ENCODE results near the gene SLC39A5. TPM values are rescaled to one million over a fixed set of nuclear protein-coding genes. Genes with fewer than 3 reads are reported as not detected.

SLC39A5 gene
- total and polyA plus RNA-seq, 2 of the 8 experiments (the other 6 are each of a cell fraction or from before 2014, with no cell fraction given): 0.27 TPM; not detected in 1

DNA sequence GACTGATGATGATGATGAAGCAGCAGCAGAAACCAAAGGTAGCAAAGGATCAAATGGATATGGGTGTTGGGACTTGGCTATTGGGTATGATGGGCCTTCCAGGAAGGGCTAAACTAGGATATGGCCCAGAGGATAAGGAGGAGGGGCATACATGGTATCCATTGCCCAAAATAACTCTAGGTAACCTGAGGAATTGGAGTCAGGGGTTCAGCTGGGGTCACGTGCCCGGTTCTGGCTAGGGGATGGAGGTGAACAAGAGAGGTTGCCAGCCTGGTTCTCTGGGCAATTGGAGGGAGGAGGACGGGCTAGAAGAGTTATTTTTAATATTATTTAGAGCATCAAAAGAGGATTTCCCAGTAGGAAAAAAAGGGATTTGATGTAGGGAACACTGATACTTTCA, 31.1 kb downstream of the SLC39A5 start:
- Histone ChIP-seq H2BK20ac (ENCODE audit: low read length) (no peak overlapping the region), H4K8ac (ENCODE audit: extremely low read depth, insufficient read depth, low read length) (no peak overlapping the region), H3K27ac (ENCODE audit: low read depth, low read length) (no peak overlapping the region), H3K79me1 (ENCODE audit: low read depth, low read length) (peaks cover 7% of the 10 kb centered on the region), H2BK12ac (ENCODE audit: low read depth, low read length) (no peak overlapping the region), H3K4me3 (ENCODE audit: extremely low read depth in 1 of 4, insufficient read depth in 2 of 4, low read depth in 3 of 4, low read length in 4 of 4) (no peak overlapping the region), H3K4me1 (replicated peaks in 1 of 4; ENCODE audit: control insufficient read depth in 3 of 4, insufficient read depth in 4 of 4, low read length in 3 of 4) (peaks cover 8 to 17% (median 13%) of the 10 kb centered on the region in 4 experiments), H3K36me3 (ENCODE audit: control insufficient read depth in 2 of 4, insufficient read depth in 4 of 4, low read length in 3 of 4) (peaks cover 0 to 6% (median 0%) of the 10 kb centered on the region in 4 experiments; a peak in 2 of 8 replicates), H2BK5ac (ENCODE audit: low read depth, low read length) (no peak overlapping the region), H3K4ac (replicated peaks; ENCODE audit: insufficient read length, low read depth, low read length) (no peak overlapping the region), H4K20me1 (replicated peaks in 1 of 2; ENCODE audit: control insufficient read depth in 1 of 2, insufficient read depth in 2 of 2, low read length in 2 of 2) (peaks cover 4 to 6% of the 10 kb centered on the region in 2 experiments), H3K4me2 (ENCODE audit: insufficient read depth in 1 of 2, low read depth in 2 of 2, low read length in 2 of 2) (no peak overlapping the region), H3K9me3 (ENCODE audit: insufficient read depth in 2 of 2, low read depth in 1 of 2, low read length in 1 of 2) (no peaks in the 10 kb centered on the region), H3K9ac (replicated peaks in 1 of 4; ENCODE audit: extremely low read depth in 1 of 4, low read depth in 3 of 4, low read length in 3 of 4) (no peak overlapping the region), H3K23ac (ENCODE audit: insufficient read length) (no peak overlapping the region), H3K27me3 (replicated peaks in 1 of 4; ENCODE audit: control insufficient read depth in 3 of 4, extremely low read depth in 1 of 4, insufficient read depth in 3 of 4, low read length in 3 of 4) (no peaks in the 10 kb centered on the region), H3K79me2 (ENCODE audit: control insufficient read depth in 1 of 2, insufficient read depth in 2 of 2, low read length in 2 of 2) (peaks cover 0 to 8% of the 10 kb centered on the region in 2 experiments; a peak in 1 of 4 replicates), H3K56ac (replicated peaks; ENCODE audit: insufficient read length, low read depth, low read length) (no peak overlapping the region), H2BK120ac (replicated peaks; ENCODE audit: low read depth, low read length) (no peak overlapping the region), H3K18ac (ENCODE audit: extremely low read depth, low read length) (no peak overlapping the region), H3K23me2 (ENCODE audit: low read depth, low read length) (peaks cover 11% of the 10 kb centered on the region; the same call in 1 of the 2 replicates), H2BK15ac (ENCODE audit: low read length) (no peak overlapping the region), H2AFZ (ENCODE audit: low read length) (no peak overlapping the region), H4K91ac (replicated peaks; ENCODE audit: insufficient read length, low read length) (no peak overlapping the region), H2AK5ac (ENCODE audit: low read depth, low read length) (no peak overlapping the region), H3K14ac (ENCODE audit: insufficient read length) (no peak overlapping the region), H4K5ac (ENCODE audit: insufficient read length, low read depth, low read length) (no peak overlapping the region)
- ChIA-PET POLR2A (ENCODE audit: partially characterized antibody) (interaction anchor here (1.3 kb wide), 1 partner anchor 40 kb away, joined by 3 read pairs; the partner anchor contains the start of gene RNF41), CTCF (ENCODE audit: partially characterized antibody) (interaction anchor here (0.5 to 1.5 kb wide), 8 partner anchors 10 to 400 kb away, joined by 3 to 4 read pairs (median 3); partner anchors contain the start of gene CNPY2)
- DNase-seq (ENCODE audit: low read depth in 1 of 2, low spot score in 2 of 2) (no peak), FAIRE-seq (no peak)
- WGBS, 2 experiments (ENCODE audit: extremely low coverage in 1 of 2, insufficient coverage in 1 of 2, insufficient read length in 1 of 2, insufficient replicate concordance in 2 of 2, low coverage in 1 of 2, low lambda C conversion rate in 2 of 2, missing lambda C conversion rate in 1 of 2): 89% methylated on average over 3 of the region's 3 CpGs; no CpG with 5 or more reads in 1 of the 2 experiments
- TF ChIP-seq BACH1 (IDR thresholded peaks at IDR 0.05; ENCODE audit: low read length): no peak
- TF ChIP-seq RXRA (IDR thresholded peaks at IDR 0.05; ENCODE audit: insufficient read depth, low read depth, low read length): no peak
- no peak for TF ChIP-seq FOSL1 (IDR thresholded peaks at IDR 0.05; ENCODE audit: insufficient read depth, low read depth, low read length)
- TF ChIP-seq SIN3A (conservative IDR thresholded peaks at IDR 0.05 in 1 of 2, IDR thresholded peaks at IDR 0.05 in 1 of 2; ENCODE audit: low read depth in 1 of 2, low read length in 2 of 2): no peak
- no peak for TF ChIP-seq HDAC2 (IDR thresholded peaks at IDR 0.05; ENCODE audit: borderline replicate concordance in 1 of 2, low read depth in 2 of 2, low read length in 2 of 2)
- TF ChIP-seq RFX5 (IDR thresholded peaks at IDR 0.05; ENCODE audit: borderline replicate concordance, low read depth, low read length): no peak
- TF ChIP-seq SIRT6 (IDR thresholded peaks at IDR 0.05; ENCODE audit: low read length): no peak
- no peak for TF ChIP-seq CEBPB (IDR thresholded peaks at IDR 0.05; ENCODE audit: low read depth, low read length)
- no peak for TF ChIP-seq CHD2 (IDR thresholded peaks at IDR 0.05; ENCODE audit: low read length)
- no peak for TF ChIP-seq CREB1 (IDR thresholded peaks at IDR 0.05)
- no peak for TF ChIP-seq BRCA1 (IDR thresholded peaks at IDR 0.05; ENCODE audit: low read depth, low read length)
- no peak for TF ChIP-seq NANOG (IDR thresholded peaks at IDR 0.05; ENCODE audit: insufficient read depth, low read depth, low read length, poor library complexity, severe bottlenecking)
- no peak for TF ChIP-seq TCF12 (IDR thresholded peaks at IDR 0.05; ENCODE audit: low read depth, low read length)
- no peak for TF ChIP-seq ZNF274 (IDR thresholded peaks at IDR 0.05; ENCODE audit: borderline replicate concordance, extremely low read depth, low read length)
- no peak for TF ChIP-seq POLR2A (IDR thresholded peaks at IDR 0.05; ENCODE audit: control extremely low read depth in 1 of 2, low read depth in 2 of 2, low read length in 2 of 2)
